AG04449 (cell line): ENCODE measurements around the gene TMEM200C.

Experiments used
- CTCF ChIA-PET: fragments of 350-600 bp; formaldehyde crosslinking; extraction: SDS; loops from one replicate; lab custom pipeline; 2021; ENCODE audit warnings: antibody characterized with exemption; lab: Yijun Ruan, JAX
- POLR2A ChIA-PET: fragments of 400-600, 350-600 bp; formaldehyde crosslinking; extraction: SDS; loops from one replicate; lab custom pipeline; 2020; ENCODE audit warnings: antibody characterized with exemption, inconsistent platforms; lab: Yijun Ruan, JAX
- DNase-seq: peaks from one replicate; pipeline ENCODE4 v3.0.0-alpha.2; 2010; ENCODE audit warnings: low read depth, low spot score
- H3K4me3 ChIP-seq: 2 replicates; pipeline ENCODE4 v1.5.1; 2011; ENCODE audit warnings: low read depth, mild to moderate bottlenecking, control low read depth, low read length
- TF ChIP-seq, protein P1 (sequence below): IDR thresholded peaks from one replicate; pipeline ENCODE4 v1.5.1; 2011; ENCODE audit warnings: mild to moderate bottlenecking, moderate library complexity, low read length, control low read depth, inconsistent platforms; ENCODE audit not compliant: insufficient read depth; ENCODE audit errors: missing control alignments

TMEM200C gene

DNA sequence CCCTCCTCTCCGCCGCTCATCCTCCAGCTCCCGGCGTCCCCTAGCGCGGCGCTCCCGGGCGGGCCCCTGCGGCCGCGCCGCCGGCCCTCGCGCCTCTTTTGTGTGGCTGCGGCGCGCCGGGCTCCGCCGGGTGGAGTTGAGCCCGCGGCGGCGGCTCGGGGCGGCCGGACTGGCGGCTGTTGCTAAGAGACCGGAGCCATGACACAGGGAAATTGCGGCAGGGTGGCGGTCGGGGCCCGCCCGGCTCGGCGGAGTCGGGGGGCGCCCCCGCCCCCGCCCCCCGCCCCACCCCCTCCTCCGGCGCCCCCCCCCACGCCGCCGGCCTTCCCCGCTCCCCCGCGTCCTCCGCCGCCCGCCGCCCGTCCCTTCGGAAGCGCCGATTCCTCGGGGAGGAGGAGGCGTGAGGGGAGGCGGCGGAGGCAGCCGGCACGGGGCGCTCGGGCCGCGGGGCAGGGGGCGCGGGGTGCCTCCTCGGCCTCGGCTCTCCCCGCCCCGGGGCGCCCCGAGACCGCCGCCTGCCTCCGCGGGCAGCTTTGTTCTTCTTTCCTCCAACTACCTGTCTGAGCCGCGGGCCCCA lies at the start of gene TMEM200C:
TMEM200C (minus strand) TSS at position 224 of the 577 bp plus-strand sequence. CDS start 3,459 bp downstream, outside the sequence.
- H3K4me3 ChIP-seq: peak within 1 kb of the TSS; percentile 49
- ChIA-PET CTCF (no interaction called here), POLR2A (no interaction called here)

DNA sequence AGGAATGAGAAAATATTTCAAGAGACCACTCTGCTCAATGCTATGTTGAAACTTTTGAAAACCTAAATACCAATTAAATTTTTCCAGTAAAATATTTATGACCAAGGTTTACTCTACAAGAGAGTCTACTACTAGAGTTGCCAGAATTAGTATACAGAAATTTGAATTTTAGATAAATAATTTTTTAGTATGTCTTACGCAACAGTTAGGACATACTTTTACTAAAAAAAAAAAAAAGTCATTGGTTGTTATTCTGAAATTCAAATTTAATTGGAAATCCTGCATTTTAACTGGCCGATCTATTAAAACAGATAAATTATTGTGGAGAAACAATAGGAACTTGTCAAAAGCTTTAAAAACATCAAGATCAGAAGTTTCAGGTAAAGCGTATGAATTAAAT lies 49.1 kb upstream of the TMEM200C start:
- ChIA-PET POLR2A (no interaction called here), CTCF (no interaction called here)
- no peak for DNase-seq
- TF ChIP-seq, protein P1, sequence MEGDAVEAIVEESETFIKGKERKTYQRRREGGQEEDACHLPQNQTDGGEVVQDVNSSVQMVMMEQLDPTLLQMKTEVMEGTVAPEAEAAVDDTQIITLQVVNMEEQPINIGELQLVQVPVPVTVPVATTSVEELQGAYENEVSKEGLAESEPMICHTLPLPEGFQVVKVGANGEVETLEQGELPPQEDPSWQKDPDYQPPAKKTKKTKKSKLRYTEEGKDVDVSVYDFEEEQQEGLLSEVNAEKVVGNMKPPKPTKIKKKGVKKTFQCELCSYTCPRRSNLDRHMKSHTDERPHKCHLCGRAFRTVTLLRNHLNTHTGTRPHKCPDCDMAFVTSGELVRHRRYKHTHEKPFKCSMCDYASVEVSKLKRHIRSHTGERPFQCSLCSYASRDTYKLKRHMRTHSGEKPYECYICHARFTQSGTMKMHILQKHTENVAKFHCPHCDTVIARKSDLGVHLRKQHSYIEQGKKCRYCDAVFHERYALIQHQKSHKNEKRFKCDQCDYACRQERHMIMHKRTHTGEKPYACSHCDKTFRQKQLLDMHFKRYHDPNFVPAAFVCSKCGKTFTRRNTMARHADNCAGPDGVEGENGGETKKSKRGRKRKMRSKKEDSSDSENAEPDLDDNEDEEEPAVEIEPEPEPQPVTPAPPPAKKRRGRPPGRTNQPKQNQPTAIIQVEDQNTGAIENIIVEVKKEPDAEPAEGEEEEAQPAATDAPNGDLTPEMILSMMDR: no peak
- H3K4me3 ChIP-seq: no peak overlapping the region

More for the DNA sequence above, at the start of gene TMEM200C:
- TF ChIP-seq, protein P1: no peak
- DNase-seq: no peak

DNA sequence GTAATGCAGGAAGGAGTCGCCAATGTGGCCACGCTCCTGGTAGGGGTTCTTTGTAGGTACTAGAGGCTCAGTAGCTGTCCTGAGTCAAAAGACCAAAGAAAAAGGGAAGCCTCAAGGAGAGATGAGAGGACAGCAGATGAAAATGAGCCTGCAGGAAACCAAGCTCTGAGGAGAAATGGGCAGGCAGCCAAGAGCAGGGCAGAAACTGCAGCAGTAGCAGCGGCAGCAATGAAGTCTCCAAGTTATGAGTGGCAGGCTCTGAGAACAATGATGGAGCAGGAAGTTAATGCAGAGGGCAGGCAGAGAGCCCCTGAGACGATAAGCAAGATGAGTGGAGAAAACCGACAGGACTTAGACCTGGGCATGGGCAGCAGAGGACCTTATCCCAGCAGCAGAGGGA lies 48.2 kb upstream of the TMEM200C start:
- TF ChIP-seq, protein P1: no peak
- DNase-seq: no peak
- CTCF ChIA-PET: no interaction called here
- no peak overlapping the region for H3K4me3 ChIP-seq
- POLR2A ChIA-PET: no interaction called here

DNA sequence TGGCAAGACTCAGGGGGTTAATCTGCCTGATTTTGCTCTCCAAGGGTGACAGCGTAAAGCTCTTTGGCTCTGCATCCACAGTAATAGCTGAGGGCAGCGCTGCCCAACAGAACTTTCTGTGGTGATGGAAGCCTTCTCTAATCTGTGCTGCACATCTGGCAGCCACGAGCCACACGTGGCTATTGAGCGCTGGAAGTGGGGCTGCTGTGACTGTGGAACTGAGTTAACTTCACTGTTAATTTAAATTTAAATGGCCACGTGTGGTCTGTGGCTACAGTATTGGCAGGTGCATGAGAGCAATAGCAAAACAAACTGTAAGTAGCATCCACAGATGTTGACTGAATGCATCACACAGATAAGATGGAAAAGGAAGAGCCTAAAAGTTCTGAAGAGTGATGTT lies 47.3 kb upstream of the TMEM200C start:
- ChIA-PET POLR2A (no interaction called here), CTCF (no interaction called here)
- no peak overlapping the region for H3K4me3 ChIP-seq
- TF ChIP-seq, protein P1: no peak
- DNase-seq: no peak

DNA sequence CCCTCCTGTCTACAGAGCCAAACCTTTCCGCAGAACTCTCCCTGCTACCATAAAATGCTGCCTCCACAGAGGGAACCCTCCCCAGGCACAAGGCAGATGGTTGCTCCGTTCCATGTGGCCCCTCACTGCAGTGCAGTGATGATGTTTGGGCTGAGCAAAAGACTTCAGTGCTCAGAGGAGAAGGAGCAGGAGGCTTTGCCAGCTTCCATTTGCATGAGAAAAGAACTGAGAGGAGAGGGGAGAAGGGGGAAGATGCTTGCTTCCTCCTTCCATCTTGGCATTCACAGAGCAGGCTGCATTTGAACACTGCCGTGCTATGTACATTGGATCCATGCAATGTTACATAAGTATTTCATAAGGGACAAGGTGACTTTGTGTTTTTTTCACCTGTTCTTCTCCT lies 46.6 kb upstream of the TMEM200C start:
- H3K4me3 ChIP-seq: no peak overlapping the region
- CTCF ChIA-PET: no interaction called here
- TF ChIP-seq, protein P1: no peak
- POLR2A ChIA-PET: no interaction called here
- DNase-seq: no peak

DNA sequence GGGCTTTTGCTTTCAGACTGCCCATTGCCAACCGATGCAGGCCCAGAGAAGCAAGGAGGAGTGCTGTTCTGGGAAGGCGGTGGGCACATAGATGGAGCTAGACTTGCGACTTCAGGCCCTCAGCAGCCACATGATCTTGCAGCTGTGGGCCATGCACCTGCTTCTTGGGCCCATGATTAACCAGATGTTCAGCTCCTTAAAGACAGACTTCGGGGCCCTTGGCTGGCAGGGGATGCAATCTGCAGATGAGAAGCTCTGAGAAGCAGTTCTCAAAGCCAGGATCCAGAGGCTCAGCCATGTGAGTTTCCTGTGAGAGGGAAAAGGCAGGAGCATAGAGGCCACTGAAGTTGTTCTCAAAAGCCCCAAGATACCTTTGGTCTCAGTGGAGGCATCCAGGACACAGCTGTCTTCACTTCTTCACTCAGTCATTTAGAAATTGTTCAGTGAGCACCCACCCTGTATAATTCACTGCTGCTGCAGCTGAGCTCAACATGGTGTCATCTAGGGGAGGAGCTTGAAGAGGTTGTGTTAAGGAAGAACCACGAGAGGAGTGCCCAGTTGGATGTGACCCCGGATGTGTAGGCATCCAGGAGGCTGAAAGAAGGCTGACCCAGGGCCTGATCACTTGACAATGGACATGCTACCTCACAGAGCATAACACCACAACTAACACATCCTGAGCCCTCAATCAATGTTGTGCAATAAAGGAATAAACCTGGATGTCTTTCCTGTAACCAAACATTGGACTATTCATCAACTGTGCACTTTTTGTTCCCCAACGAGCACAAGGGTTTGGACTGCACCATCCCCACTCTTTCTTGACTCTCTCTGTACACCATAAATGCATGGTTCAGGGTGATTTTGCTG lies 44.7 kb upstream of the TMEM200C start:
- TF ChIP-seq, protein P1: no peak
- no peak for DNase-seq
- POLR2A ChIA-PET: no interaction called here
- H3K4me3 ChIP-seq: no peak overlapping the region
- CTCF ChIA-PET: no interaction called here
